Uterus (tissue), 2 donors: ENCODE data around the gene WFS1.

Experiments used
- CTCF ChIP-seq, 4 experiments: fragments of 200-600 bp in 2 of 4; fragments of 450-650 bp in 2 of 4; sonication (generic) in 2 of 4; IDR thresholded peaks; one replicate each; pipeline ENCODE4 v1.5.1; 2016 to 2019; ENCODE audit warnings: antibody characterized with exemption in 4 of 4, mild to moderate bottlenecking in 2 of 4, moderate library complexity in 1 of 4
- POLR2A ChIP-seq, 2 donors: fragments of 450-650 bp; IDR thresholded peaks; one replicate each; pipeline ENCODE4 v1.6.1; 2016; ENCODE audit warnings: antibody characterized with exemption in 2 of 2, mild to moderate bottlenecking in 1 of 2, moderate library complexity in 1 of 2

GRCh38 chr4:6259886-6260285, 9.8 kb upstream of the WFS1 start:
- TF ChIP-seq CTCF (IDR thresholded peaks at IDR 0.05) (no peak), POLR2A (IDR thresholded peaks at IDR 0.05) (no peak)
